ENCODE measurements around the gene GULP1.

DNA sequence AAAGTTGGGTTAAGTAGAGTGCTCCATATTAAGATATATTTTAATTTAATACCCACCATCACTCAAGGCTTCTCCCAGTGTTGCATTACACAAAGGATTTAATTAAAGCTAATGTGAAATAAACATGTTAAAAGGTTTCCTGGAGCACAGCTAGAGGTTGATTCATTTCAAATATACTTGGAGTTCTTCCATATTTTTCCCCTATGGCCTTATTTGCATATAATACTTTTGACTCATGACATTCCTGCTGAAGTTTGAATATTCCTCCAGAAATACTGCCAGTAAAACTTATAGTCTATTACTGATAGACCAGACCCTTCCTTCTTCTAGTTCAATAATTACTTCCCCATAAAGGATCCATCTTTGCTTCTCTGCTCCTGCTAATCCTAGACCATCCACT lies 227.5 kb downstream of the GULP1 start:
- TF ChIP-seq CTCF (IDR thresholded peaks at IDR 0.05), result no peak
- TF ChIP-seq POLR2A (IDR thresholded peaks at IDR 0.05), result no peak
